ENCODE results near the gene EMX2.

Gene EMX2

DNA sequence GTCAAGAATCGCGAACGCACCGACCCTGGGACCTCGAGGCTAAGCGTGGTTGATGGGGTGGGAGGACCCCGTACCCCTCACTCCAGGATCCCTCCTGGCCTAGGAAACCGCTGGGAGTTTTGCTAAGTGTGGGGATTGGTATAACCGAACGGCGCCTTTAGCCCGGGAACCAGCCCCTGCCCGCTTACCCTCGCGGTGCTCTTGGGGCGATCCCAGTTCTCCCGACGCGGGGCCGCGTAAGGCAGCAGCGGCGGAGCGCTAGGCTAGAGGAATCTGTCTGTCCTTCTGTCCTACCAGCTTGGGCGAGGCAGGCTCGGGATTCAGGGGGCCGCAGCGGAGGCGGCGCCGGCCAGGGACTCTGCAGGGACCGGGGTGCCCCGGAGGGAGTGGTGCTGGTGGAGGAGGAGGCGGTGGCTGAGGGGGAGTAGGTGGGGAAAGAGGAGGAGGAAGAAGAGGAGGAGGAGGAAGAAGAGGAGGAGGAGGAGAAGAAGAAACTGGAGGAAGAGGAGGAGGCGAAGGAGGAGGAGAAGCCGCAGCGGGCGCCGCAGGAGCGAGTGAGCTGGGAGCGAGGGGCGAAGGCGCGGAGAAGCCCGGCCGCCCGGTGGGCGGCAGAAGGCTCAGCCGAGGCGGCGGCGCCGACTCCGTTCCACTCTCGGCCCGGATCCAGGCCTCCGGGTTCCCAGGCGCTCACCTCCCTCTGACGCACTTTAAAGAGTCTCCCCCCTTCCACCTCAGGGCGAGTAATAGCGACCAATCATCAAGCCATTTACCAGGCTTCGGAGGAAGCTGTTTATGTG, 439 bp upstream of the EMX2 start:
- peak; percentile 55 for DNase-seq (ENCODE audit: low spot score)
- in situ Hi-C loops (cut with MboI; ENCODE audit: low pct_unique_long_range_greater_than_20kb, low sequenced_read_pairs, unreplicated experiment), result loop anchor here (25.0 kb wide), 2 partner anchors 380 to 695 kb away; no protein-coding TSS in a partner anchor

GRCh38 chr10:117543225-117544003, 868 bp downstream of the EMX2 start:
- peak; percentile 36 for DNase-seq (ENCODE audit: low spot score)
- in situ Hi-C loops (cut with MboI; ENCODE audit: low pct_unique_long_range_greater_than_20kb, low sequenced_read_pairs, unreplicated experiment), result loop anchor here (25.0 kb wide), 2 partner anchors 381 to 694 kb away; no protein-coding TSS in a partner anchor

More for the DNA sequence above, 439 bp upstream of the EMX2 start:
- TF ChIP-seq, protein P1, sequence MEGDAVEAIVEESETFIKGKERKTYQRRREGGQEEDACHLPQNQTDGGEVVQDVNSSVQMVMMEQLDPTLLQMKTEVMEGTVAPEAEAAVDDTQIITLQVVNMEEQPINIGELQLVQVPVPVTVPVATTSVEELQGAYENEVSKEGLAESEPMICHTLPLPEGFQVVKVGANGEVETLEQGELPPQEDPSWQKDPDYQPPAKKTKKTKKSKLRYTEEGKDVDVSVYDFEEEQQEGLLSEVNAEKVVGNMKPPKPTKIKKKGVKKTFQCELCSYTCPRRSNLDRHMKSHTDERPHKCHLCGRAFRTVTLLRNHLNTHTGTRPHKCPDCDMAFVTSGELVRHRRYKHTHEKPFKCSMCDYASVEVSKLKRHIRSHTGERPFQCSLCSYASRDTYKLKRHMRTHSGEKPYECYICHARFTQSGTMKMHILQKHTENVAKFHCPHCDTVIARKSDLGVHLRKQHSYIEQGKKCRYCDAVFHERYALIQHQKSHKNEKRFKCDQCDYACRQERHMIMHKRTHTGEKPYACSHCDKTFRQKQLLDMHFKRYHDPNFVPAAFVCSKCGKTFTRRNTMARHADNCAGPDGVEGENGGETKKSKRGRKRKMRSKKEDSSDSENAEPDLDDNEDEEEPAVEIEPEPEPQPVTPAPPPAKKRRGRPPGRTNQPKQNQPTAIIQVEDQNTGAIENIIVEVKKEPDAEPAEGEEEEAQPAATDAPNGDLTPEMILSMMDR (IDR thresholded peaks at IDR 0.05; ENCODE audit: extremely low read depth, insufficient read depth, missing control alignments), result no peak

GRCh38 chr10:117544004-117544701, 1.6 kb downstream of the EMX2 start:
- DNase-seq (ENCODE audit: low spot score), result peak; percentile 34
- in situ Hi-C loops (cut with MboI; ENCODE audit: low pct_unique_long_range_greater_than_20kb, low sequenced_read_pairs, unreplicated experiment), result loop anchor here (25.0 kb wide), 2 partner anchors 382 to 693 kb away; no protein-coding TSS in a partner anchor

More at GRCh38 chr10:117543225-117544003, 868 bp downstream of the EMX2 start:
- TF ChIP-seq, protein P1 (IDR thresholded peaks at IDR 0.05; ENCODE audit: extremely low read depth, insufficient read depth, missing control alignments), result no peak

DNA sequence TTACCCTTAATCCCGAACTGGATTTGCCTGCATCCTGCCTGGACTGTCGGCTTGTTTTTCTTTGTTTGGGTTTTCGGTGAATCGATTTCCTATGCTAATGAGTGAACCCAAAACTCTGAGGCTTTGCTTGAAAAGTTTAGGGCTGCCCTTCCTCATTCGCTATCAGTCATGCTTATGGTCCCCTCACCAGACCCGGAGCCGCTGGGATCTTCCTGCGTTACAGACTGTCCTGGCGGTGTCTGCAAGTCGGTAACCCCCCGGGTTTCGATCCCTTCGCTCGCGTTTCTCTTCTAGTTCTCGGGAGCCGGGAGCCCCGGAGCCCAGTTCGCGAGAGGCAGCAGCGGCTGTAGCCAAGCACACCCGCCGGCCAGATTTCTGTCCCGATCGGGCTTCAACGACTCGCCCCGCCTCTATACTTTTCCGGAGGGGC, 2.2 kb downstream of the EMX2 start:
- TF ChIP-seq, protein P1 (IDR thresholded peaks at IDR 0.05; ENCODE audit: extremely low read depth, insufficient read depth, missing control alignments), result no peak
- DNase-seq (ENCODE audit: low spot score), result peak; percentile 45
- in situ Hi-C loops (cut with MboI; ENCODE audit: low pct_unique_long_range_greater_than_20kb, low sequenced_read_pairs, unreplicated experiment), result loop anchor here (25.0 kb wide), 2 partner anchors 382 to 693 kb away; no protein-coding TSS in a partner anchor

More at GRCh38 chr10:117544004-117544701, 1.6 kb downstream of the EMX2 start:
- TF ChIP-seq, protein P1 (IDR thresholded peaks at IDR 0.05; ENCODE audit: extremely low read depth, insufficient read depth, missing control alignments), result no peak

DNA sequence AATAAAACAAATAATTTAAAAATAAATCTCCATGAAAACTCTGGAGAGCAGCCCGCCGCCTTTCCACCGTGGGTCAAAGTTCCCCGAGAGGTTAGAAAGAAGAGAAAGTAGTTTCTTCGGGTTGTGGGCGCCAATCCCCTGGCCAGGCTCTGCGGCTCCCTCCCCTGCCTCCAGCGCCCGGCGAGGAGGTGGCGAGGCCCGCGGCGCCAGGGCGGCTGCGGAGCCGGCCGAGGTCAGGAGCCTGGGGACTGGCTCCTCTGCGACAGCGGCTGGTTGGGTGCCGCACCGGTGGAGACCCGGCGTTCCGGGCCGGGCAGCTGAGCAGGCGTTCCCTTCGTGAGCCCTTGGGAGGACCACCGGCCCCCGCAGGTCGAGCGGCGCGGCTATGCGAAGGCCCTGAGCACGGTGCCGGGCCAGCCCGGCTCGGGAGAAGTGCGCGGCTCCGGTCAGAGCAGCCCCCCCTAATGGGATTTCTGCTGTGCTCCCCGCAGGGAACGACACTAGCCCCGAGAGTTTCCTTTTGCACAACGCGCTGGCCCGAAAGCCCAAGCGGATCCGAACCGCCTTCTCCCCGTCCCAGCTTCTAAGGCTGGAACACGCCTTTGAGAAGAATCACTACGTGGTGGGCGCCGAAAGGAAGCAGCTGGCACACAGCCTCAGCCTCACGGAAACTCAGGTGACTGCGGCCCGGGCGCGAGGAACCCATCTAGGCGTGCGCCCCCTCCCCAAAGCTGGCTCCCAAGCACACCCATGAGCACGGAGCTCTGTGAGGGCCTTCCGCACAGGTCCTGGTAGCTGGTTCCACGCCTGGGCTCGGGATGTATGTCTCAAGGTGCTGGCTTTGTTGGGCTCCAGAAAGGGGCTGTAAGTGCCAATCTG, 2.8 kb downstream of the EMX2 start:
- TF ChIP-seq, protein P1 (IDR thresholded peaks at IDR 0.05; ENCODE audit: extremely low read depth, insufficient read depth, missing control alignments), result no peak
- peak; percentile 34 for DNase-seq (ENCODE audit: low spot score)
- in situ Hi-C loops (cut with MboI; ENCODE audit: low pct_unique_long_range_greater_than_20kb, low sequenced_read_pairs, unreplicated experiment), result loop anchor here (25.0 kb wide), 2 partner anchors 383 to 692 kb away; no protein-coding TSS in a partner anchor

Data from GM13977 (cell line).